Lower leg skin (tissue), 4 donors: ENCODE measurements around the gene UQCR10. TPM values are rescaled to one million over a fixed set of nuclear protein-coding genes. Genes with fewer than 3 reads are reported as not detected.

Experiments used
- DNase-seq, 2 donors: peaks; one replicate each; pipeline ENCODE4 v3.0.0-alpha.2; 2019; ENCODE audit warnings: low spot score in 2 of 2
- H3K4me3 ChIP-seq: fragments of 200-600 bp; sonication (generic); 2 replicates; pipeline ENCODE4 v1.5.1; 2017; ENCODE audit warnings: mild to moderate bottlenecking, low read depth; ENCODE audit not compliant: poor library complexity, severe bottlenecking
- CTCF ChIP-seq, 3 donors: fragments of 450-650 bp; IDR thresholded peaks; one replicate each; pipeline ENCODE4 v1.5.1; 2016; ENCODE audit warnings: antibody characterized with exemption in 3 of 3, mild to moderate bottlenecking in 3 of 3, moderate library complexity in 2 of 3
- POLR2A ChIP-seq, 2 donors: fragments of 450-650 bp; IDR thresholded peaks; one replicate each; pipeline ENCODE4 v1.6.1; 2016 to 2017; ENCODE audit warnings: antibody characterized with exemption in 2 of 2, mild to moderate bottlenecking in 1 of 2, moderate library complexity in 1 of 2
- WGBS, 2 donors: methylation state at CpG; one replicate each; pipeline ENCODE4 v1.1.5; 2018; 5-methylcytosine and 5-hydroxymethylcytosine counted together
- intact Hi-C: fragments of 100-400 bp; cut with DNase I; formaldehyde crosslinking; loops from one replicate; pipeline ENCODE4 v1.15.0; 2023; ENCODE audit warnings: low total_unique reads
- total RNA-seq, 4 donors: library from RNA; depleted of rRNA; stranded (reverse); fragments of >200 nt; gene quantifications; one replicate each; pipeline ENCODE4 v1.1.0, GENCODE V29; 2016

UQCR10 gene
- total RNA-seq, 4 donors from 2014 or later = 23.1 to 65.8 (median 44.3) TPM

GRCh38 chr22:29813126-29813525 lies 46.0 kb downstream of the UQCR10 start:
- no peak for TF ChIP-seq POLR2A (IDR thresholded peaks at IDR 0.05)
- TF ChIP-seq CTCF (IDR thresholded peaks at IDR 0.05) = no peak
- intact Hi-C loops = no loop called here
- H3K4me3 ChIP-seq = no peak overlapping the region
- no peak for DNase-seq
- WGBS, 2 donors = 86 to 95% methylated on average over 8 of the region's 8 CpGs

- DNase-seq = no peak
- TF ChIP-seq CTCF (IDR thresholded peaks at IDR 0.05) (no peak), POLR2A (IDR thresholded peaks at IDR 0.05) (no peak)
These were observed 46.4 kb downstream of the UQCR10 start for GRCh38 chr22:29813563-29813962.

GRCh38 chr22:29814003-29814402 lies 46.8 kb downstream of the UQCR10 start:
- DNase-seq = no peak
- intact Hi-C loops = no loop called here
- no peak for TF ChIP-seq POLR2A (IDR thresholded peaks at IDR 0.05)
- no peak for TF ChIP-seq CTCF (IDR thresholded peaks at IDR 0.05)
- WGBS, 2 donors = 78 to 90% methylated on average over 5 of the region's 5 CpGs
- H3K4me3 ChIP-seq = no peak overlapping the region

More at GRCh38 chr22:29813563-29813962, 46.4 kb downstream of the UQCR10 start:
- H3K4me3 ChIP-seq = no peak overlapping the region
- WGBS, 2 donors = 76 to 85% methylated on average over 3 of the region's 3 CpGs
- intact Hi-C loops = no loop called here

- no peak overlapping the region for H3K4me3 ChIP-seq
- TF ChIP-seq CTCF (IDR thresholded peaks at IDR 0.05) = no peak
- TF ChIP-seq POLR2A (IDR thresholded peaks at IDR 0.05) = no peak
- no peak for DNase-seq
- intact Hi-C loops = no loop called here
- WGBS, 2 donors = 40 to 49% methylated on average over 4 of the region's 4 CpGs
These were observed 48.4 kb downstream of the UQCR10 start for GRCh38 chr22:29815580-29815979.

DNA sequence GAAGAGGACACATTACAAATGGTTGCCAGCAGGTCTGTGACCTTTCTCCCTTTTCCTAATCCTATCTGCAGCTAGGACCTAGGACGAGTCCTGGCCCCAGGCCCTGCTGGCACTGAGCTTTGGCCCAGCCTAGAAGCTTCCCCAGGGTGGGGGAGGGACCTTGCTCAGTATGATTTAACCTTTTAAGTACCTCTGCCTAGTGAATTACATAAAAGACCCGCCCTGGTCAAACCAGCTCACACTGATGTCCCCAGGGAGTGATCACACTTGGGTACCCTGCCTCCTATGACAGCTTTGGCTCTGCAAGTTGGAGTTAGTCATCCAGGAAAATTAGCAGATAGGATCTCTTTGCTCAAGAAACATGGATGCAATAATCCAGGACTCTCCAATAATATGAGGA lies 49.0 kb downstream of the UQCR10 start:
- no peak for TF ChIP-seq CTCF (IDR thresholded peaks at IDR 0.05)
- H3K4me3 ChIP-seq = no peak overlapping the region
- WGBS, 2 donors = 22 to 37% methylated on average over 2 of the region's 2 CpGs
- DNase-seq = no peak
- intact Hi-C loops = no loop called here

DNA sequence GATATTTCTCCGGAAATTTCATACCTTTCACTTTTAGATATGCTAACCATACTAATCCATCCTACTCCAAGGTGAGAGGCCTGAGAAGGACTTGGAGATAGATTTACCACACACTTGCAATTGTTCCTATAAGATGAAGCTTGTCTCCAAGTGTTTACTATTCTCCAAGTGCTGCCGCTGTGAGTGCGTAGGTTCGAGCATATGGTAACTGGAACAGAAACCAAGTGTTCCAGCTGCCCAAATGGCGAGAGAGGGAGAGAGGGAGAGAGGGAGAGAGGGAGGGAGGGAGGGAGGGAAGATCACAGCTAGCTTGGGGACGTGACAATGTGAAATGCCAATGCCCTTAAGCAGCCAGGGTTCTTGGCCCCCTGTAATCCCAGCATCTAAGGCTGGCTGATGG lies 49.4 kb downstream of the UQCR10 start:
- 38 to 48% methylated on average over 6 of the region's 6 CpGs for WGBS, 2 donors
- intact Hi-C loops = no loop called here
- H3K4me3 ChIP-seq = no peak overlapping the region
- DNase-seq = no peak
- TF ChIP-seq POLR2A (IDR thresholded peaks at IDR 0.05) (no peak), CTCF (IDR thresholded peaks at IDR 0.05) (no peak)
